Posterior cingulate gyrus (tissue), 11 donors: Measurements from ENCODE around the gene PSTK.

Experiments used
- DNase-seq, 10 donors: peaks; one replicate each; pipeline versions ENCODE4 v3.0.0 to v3.0.0-alpha.2; 2020 to 2021; ENCODE audit warnings: mixed read lengths in 3 of 10
- intact Hi-C: fragments of 100-400 bp; cut with DNase I; formaldehyde crosslinking; loops from one replicate; pipeline ENCODE4 v1.15.1; 2023

PSTK gene, protein sequence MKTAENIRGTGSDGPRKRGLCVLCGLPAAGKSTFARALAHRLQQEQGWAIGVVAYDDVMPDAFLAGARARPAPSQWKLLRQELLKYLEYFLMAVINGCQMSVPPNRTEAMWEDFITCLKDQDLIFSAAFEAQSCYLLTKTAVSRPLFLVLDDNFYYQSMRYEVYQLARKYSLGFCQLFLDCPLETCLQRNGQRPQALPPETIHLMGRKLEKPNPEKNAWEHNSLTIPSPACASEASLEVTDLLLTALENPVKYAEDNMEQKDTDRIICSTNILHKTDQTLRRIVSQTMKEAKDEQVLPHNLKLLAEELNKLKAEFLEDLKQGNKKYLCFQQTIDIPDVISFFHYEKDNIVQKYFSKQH

DNA sequence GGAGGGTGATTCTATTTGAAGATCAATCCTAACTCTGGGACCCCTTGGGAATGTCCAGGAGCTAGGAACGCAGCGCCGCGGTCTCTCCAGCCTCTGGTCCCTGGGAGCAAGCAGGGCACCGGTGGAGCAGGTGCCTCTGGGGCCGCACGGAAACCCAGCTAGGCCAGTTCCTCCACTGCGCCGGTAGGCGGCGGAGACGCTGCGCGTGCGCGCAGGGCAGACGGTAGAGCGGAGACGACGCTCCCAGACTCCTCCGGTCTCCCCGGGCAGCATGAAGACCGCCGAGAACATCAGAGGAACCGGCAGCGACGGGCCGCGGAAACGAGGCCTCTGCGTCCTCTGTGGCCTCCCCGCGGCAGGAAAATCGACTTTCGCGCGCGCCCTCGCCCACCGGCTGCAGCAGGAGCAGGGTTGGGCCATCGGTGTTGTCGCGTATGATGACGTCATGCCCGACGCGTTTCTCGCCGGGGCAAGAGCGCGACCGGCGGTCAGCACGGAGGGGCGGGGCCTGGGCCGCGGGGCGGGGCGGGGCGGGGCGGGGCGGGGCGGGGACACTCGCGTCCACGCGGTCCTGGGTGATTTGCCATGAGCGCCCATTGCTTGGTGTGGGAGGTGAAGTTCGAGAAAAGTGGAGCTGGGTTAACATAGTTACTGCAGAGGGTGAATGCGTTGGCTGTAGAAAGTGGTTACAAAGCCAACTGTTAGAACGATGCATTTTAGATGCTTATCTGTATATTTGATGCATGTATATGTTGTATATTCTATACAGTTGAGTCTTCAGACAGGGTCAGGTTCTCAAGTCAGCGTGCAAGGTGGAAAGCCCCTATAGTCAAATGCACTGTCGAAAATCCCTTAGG is at the start of gene PSTK:
Gene PSTK, plus strand, starts transcription at position 193 of the 857 bp plus-strand sequence. Its CDS starts 79 bp downstream, at position 272.
- DNase-seq: peak; percentile 82 to 98 (median 86)
- intact Hi-C loops: loop anchor here (1.0 kb wide), 2 partner anchors 26 to 28 kb away; partner anchors contain the start of genes C10orf88 and IKZF5

DNA sequence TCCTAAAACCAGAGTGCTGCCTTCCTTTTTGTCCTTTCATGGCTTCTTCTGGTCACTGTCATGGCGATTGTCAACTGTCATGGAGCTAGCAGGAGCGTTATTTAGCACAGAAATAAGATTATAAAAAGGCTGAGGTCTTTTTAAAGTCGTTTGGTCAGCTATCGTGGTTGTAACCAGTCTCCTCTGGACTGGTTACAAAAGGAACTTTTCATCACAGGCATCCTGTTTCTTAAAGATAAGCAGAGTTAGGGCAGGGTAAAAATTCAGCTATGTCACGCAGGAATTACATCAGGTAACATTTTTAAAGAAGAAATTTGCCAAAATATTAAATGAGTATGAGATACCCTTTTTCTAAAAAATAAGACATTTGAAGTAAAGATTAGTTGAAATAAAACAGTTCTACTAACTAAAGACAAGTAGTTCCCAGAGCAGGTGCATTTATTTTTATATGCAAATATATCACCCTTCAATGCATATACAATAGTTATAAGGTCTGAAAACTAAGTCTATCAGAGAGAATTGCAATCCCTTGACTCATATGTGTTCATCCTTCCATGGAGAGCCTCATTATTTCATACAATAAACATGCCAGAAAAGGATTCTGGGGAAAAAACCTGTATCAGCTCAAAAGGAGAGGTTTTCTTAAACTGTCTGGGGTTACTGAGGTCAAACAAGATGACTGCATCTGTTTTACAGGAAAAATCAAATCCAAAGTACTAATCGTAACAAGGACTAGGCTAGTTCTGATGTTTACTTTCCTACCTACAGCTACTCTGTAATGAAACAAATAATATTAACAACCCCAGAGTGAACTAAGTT is 48.9 kb upstream of the PSTK start:
- DNase-seq: no peak
- intact Hi-C loops: no loop called here

DNA sequence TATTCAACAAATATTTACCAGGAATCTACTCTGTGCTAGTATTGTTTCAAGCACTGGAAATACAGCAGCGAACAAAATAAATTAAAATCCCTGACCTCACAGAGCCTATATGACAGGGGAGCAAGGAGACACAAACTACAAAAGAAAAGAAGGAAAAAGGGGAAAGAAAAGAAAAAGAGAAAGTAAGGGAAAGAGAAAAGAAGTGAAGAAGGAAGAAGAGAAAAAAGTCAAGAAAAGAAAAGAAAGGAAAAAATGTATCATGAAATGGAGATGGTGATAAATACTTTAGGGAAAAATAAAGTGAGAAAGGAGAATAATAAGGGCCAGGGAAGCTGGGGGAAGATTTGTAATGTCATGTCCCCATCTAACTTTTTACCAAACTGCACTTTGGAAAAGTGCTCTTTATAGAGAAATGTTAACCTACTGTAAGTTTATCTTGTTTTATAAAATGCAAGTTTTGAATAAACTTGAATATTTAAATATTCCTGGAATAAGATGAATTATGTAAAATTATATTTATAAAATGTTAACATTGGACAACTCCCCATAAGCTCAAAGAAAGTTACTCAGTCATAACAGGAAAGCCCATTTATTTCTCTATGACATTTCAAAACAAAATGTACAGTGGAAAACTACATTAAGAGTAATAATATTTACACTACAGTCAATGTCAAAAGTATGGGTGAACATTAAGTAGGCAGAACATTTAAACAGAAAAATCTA is 40.9 kb upstream of the PSTK start:
- no peak for DNase-seq
- intact Hi-C loops: no loop called here

DNA sequence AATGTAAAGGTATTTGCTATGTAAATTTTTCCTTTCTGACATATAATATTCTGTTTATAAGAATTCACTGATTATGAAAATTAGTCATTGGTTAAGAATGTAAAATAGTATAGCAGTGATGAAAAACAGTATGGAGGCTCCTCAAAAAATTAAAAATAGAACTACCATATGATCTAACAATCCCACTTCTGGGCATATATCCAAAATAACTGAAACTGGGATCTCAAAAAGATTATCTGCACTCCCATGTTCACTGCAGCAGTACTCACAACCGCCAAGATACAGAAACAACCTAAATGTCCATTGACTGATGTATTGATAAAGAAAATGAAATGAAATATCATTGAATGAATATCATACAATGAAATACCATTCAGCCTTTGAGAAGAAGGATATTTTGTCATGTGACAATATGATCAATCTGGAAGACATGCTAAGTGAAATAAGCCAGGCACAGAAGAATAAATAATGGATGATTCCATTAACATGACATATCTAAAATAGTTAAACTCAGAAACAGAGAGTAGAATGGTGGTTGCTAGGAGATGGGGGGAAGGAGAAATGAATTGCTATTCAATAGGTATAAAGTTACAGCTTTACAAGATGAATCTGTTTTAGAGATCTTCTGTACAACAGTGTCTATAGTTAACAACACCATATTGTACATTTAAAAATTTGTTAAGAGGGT is 40.2 kb upstream of the PSTK start:
- intact Hi-C loops: no loop called here
- DNase-seq: no peak

DNA sequence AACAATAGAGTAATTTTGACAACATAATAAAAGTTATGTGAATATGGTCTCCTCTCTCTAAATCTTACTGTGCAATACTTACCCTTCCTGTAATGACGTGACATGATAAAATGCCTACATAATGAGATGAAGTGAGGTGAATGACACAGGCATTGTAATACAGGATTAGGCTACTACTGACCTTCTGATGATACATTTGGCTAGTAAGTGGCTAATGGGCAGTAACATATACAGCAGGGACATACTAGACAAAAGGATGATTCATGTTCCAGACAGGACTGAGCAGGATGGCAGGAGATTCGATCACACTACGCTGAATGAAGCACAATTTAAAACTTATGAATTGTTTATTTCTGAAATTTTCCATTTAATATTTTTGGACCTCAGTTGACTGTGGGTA is 30.9 kb upstream of the PSTK start:
- intact Hi-C loops: no loop called here
- DNase-seq: no peak

DNA sequence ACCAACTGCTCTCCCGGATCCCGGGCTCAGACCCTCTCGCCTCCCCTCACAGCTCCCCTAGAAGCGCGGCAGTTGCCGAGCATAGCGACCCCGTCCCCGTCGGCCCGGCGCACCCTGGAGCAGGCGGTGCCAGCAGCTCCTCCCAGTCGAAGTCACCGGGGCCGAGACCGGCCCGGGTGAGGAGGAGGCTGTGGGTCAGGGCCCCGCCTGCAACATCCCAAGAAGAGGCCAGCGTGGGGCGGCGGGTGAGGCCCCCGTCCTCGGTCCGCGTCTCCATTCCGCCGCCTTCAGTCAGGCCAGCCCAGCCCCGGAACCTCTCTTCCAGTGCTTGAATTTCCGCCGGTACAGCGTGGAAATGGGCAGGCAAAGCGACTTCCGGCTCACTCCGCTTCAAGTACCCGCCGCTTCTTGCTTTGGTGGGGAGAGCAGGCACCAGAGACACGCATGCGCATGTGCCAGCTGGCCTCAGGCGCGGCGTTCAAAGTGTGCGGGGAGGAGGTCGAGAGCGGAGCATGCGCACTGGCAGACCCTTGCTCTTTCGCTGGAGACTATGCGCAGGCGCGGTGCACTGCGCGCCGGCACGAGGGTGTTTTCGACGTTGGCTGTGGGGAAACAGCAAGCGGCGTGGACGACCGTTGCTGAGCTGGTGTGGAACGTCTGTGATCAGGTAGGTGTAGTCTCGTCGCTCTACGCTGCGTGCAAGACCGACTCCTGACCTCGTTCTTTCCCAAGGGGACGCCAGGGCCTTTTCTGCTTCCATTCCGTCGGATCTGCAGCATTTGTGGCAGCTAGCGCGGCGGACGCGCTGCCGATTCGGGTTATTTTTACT is 26.1 kb upstream of the PSTK start, which contains the start of gene C10orf88:
Gene C10orf88, minus strand, starts transcription at position 326 of the 829 bp plus-strand sequence. Its CDS starts 49 bp downstream, at position 277.
- intact Hi-C loops: loop anchor here (1.0 to 5.0 kb wide), 3 partner anchors 26 to 77 kb away; partner anchors contain the start of genes FAM24B, IKZF5 and PSTK
- peak; percentile 95 to 99 (median 96) for DNase-seq

DNA sequence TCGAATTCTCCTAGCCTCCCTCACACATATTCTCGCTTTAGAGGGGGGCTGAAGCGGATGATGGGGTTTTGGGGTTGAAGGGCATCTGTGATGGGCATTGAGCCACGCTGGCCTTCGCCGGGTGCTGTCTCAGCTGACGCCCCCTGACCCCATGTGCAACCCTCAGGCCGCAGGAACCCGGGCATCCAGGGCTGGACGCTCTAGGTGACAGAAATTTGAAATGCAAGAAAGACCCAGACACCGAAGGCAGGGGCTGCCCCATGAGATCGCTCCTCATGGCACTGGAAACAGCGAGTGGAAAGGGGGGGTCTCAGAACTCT is 25.5 kb upstream of the PSTK start:
- DNase-seq: no peak

DNA sequence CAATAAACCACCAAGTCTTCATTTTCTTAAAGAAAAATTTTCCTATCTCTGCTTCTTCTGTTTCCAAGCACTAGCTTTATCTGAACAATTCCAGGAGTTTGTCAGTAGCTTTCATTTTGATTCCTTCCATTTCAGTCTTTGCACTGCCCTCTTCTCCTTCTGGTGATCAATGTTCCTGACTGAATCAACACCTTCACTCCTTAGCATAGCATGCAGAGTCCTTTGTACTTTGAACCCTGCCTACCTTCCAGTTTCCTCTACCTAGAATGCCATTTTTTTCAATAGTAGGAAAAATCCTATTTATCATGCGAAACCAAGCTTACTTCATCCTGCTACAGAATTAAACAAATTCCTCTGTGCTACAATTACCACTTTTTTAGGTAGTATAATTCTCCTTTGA is 24.3 kb upstream of the PSTK start:
- intact Hi-C loops: no loop called here
- DNase-seq: no peak

More for the DNA sequence above, 25.5 kb upstream of the PSTK start:
- intact Hi-C loops: loop anchor here (1.0 to 5.0 kb wide), 3 partner anchors 26 to 77 kb away; partner anchors contain the start of genes FAM24B, IKZF5 and PSTK

DNA sequence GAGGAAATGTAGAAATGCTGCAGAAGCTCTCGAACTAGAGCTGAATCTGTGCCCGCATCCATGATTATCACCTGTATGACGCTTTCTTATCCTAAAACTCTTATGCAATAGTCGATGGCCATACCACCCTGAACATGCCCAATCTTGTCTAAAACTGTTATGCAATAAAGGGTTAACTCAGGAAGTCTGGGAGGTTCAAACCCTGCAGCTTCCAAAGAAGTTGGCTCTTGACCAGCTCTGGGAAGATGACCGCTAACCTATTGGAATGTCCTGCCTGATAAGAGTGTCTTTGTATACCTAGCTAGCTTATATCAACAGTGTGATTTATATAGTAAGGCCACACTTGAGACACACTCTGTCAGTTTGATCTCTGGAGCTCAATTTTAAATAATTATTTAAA is 22.7 kb upstream of the PSTK start:
- no peak for DNase-seq
- intact Hi-C loops: no loop called here

DNA sequence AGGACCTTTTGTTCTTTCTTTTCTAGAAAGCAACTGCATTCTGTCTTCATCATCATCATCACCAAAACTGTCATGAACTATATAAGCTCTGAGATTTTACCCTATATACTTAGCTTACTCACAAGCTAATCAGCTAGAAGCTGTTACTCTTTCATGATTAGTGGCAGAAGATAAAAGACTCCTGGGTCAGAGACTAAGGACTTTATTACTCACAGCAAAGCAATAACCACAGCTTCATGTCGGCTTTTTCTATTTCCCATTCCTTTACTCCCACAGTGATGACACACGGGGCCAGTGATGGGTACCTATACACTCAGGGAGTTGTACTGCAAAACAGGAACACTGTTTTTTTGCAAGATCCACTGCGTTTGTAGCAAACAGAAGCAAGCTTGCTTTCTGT is 17.8 kb upstream of the PSTK start:
- DNase-seq: no peak
- intact Hi-C loops: no loop called here

DNA sequence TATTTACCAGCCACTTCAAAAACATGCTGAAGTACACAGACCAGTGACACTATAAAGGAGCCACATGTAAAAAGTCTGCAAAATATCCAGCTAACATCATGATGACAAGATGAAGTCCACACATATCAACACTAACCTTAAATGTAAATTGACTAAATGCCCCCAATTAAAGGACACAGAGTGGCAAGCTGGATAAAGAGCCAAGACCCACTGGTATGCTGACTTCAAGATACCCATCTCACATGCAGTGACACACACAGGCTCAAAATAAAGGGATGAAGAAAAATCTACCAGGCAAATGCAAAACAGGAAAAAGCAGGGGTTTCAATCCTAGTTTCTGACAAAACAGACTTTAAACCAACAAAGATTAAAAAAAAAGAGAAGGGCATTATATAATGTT is 13.3 kb upstream of the PSTK start:
- intact Hi-C loops: no loop called here

DNA sequence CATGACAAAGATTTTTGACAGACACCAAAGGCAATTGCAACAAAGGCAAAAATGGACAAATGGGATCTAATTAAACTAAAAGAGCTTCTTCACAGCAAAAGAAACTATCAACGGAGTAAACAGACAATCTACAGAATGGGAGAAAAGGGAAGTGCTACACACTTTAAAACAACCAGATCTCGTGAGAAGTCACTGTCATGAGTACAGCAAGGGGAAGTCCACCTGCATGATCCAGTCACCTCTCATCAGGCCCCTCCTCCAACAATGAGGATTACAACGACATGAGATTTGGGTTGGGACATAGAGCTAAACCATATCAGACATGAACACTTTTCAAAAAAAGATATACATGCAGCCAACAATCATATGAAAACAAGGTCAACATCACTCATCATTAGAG is 11.5 kb upstream of the PSTK start:
- intact Hi-C loops: no loop called here
- no peak for DNase-seq

More for the DNA sequence above, 13.3 kb upstream of the PSTK start:
- no peak for DNase-seq

DNA sequence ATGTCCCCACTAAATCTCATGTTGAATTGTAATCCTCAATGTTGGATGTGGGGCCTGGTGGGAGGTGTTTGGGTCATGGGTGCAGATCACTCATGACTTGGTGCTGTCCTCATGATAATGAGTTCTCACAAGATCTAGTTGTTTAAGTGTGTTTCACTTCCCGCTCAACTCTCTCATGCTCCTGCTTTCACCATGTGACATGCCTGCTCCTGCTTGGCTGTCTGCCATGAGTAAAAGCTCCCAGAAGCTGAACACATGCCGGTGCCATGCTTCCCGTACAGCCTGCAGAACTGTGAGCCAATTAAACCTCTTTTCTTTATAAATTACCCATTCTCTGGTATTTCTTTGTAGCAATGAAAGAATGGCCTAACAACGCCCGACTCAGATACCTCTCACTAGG is 6.2 kb upstream of the PSTK start:
- intact Hi-C loops: no loop called here

DNA sequence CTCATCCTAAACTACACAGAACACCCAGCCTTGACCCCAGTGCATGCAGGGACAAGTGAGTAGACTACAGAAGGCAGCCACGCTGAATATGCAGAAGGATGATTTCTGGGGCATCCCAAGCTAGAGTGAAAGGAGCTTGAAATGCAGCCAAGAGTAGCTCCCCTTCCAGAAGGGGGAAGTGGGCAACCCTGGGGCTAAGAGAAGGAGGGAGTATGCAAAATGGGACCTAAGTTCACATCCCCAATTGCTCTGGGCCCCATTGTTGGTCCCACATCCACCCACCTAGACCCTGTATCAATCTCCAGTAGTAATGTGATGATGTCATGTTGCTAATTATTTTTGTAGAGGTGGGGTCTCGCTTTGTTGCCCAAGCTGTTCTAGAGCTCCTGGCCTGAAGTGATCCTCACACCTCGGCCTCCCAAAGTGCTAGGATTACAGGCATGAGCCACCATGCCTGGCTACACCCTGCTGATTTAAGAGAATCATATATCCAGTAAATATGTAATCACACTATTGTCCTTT is 5.6 kb upstream of the PSTK start:
- DNase-seq: no peak
- intact Hi-C loops: no loop called here

More for the DNA sequence above, 6.2 kb upstream of the PSTK start:
- DNase-seq: no peak

DNA sequence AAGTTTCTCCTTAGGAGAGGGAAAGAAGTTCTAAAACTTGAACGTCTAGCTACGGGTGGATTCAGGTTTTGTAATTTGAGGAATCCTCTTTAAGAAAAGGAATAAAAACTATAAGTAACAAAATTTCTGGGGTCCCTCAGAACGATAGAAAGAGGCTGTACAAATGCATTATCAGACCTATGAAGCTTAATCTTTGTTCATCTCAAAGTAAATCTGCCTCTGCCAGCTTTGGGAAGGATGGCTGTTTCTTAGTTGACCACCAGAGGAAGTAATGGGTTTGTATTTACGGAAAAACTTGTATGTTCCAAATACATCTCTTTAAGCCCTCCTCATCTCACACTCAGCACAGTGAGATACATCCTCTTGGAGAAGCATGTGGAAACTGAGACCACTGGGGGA is 864 bp downstream of the PSTK start:
- intact Hi-C loops: no loop called here
- DNase-seq: no peak

DNA sequence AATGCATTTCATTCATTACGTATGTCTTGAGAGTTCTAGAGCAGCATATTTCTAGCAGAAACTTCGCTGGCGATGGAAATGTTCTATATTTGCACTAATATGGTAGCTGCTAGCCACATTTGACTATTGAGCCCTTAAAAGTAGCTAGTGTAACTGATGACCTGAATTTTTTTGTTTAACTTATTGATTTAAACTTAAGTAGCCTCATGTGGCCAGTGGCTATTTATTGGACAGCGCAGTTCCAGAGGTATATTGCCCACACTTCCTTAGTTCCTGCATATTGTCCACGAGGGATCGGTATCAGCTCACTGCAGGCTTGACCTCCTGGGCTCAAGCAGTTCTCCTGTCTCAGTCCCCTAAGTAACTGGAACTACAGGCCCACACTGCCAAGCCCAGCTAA is 3.7 kb downstream of the PSTK start:
- intact Hi-C loops: no loop called here
- no peak for DNase-seq

DNA sequence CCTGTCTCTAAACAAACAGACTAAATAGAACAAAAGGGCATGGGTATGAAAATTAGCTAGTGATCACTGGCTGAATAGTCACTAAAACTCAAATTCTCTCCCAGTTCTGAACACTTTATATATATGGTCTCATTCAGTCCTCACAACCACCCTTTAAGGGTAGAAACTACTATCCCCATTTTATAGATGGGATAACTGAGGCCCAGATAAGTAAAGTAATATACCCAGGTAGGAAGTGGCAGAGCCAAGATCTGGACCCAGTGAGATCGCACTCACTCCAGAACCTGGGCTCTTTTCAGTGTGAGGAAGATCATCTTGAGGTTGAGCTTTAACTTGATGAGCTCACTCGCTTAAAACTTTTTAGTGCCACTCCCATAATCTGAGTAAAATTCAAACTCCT is 4.5 kb downstream of the PSTK start:
- intact Hi-C loops: no loop called here
- DNase-seq: no peak

DNA sequence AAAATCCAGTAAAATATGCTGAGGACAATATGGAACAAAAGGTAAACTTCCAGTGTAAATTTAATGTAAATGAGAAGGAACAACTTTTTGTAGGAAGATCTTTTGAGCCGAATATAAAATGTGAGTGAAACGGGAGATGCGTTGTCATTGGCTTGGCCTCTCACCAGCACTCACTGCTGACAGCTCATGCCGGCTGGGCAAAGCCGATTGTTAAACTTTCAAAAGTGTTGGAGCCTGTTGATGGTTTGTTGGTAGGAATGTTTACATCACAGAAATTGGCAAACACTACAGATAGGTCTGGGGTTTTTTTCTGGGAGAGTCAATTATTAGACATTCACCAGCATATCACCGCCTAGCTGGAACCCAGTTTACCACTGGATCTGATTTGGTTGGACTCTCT is 6.1 kb downstream of the PSTK start:
- peak in 1 of 10 donors; percentile 78 for DNase-seq
- intact Hi-C loops: no loop called here
